GM18909 (cell line): ENCODE measurements around the gene C6orf132.
"Not testable (repeated sequence)": the region's sequence is repeated elsewhere in the genome, so short reads cannot be mapped to it uniquely, and the experiment has no call there.

ENCODE experiments used
- ATAC-seq: cut with Tn5 transposase; IDR thresholded peaks from one replicate; pipeline ENCODE4 v1.9.1; 2021; ENCODE audit warnings: mild to moderate bottlenecking; ENCODE audit not compliant: unreplicated experiment, poor library complexity

Gene C6orf132, protein sequence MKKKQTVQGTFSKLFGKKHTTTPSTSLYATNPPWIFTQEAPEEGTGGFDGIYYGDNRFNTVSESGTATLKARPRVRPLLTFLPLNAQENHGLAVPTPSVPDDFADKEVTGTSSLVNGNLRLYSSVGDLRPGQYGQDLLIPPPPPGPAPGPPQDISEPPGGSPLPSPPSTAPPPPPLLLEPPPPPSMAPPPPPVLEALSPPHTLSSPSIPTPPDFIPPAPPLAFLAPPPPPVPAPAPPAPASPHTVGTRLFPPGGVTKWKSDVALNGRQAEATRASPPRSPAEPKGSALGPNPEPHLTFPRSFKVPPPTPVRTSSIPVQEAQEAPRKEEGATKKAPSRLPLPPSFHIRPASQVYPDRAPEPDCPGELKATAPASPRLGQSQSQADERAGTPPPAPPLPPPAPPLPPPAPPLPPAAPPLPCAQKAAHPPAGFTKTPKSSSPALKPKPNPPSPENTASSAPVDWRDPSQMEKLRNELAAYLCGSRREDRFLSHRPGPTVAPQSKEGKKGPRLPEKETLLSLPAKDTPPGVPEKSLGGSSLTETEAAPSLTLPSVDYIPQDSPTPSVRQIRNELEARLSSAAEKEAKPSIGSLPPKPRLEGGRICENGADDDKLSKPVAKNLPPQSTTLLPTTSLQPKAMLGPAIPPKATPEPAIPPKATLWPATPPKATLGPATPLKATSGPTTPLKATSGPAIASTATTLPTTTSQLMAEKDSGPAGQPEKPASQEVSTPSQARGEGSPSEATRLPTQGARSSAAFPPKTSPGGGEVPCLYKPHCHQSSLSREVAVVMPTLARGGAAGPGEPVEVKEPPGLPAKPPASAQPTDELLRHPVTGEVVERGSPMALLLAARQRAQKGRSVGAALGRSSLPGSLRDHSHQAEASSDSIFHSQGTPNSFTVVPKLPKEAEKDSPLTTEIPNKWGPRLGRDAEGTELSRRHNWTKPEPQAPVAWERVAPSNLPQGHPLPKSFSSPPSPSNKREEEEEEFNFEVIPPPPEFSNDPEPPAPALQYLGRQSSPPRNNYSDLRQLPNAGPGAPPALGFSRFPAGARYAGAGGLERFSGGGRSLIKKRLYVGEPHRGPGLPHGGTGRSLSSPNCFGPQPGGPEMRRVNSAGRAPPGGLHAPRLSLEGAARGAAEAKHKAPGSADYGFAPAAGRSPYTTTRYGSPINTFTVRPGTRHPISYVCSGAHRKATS

DNA sequence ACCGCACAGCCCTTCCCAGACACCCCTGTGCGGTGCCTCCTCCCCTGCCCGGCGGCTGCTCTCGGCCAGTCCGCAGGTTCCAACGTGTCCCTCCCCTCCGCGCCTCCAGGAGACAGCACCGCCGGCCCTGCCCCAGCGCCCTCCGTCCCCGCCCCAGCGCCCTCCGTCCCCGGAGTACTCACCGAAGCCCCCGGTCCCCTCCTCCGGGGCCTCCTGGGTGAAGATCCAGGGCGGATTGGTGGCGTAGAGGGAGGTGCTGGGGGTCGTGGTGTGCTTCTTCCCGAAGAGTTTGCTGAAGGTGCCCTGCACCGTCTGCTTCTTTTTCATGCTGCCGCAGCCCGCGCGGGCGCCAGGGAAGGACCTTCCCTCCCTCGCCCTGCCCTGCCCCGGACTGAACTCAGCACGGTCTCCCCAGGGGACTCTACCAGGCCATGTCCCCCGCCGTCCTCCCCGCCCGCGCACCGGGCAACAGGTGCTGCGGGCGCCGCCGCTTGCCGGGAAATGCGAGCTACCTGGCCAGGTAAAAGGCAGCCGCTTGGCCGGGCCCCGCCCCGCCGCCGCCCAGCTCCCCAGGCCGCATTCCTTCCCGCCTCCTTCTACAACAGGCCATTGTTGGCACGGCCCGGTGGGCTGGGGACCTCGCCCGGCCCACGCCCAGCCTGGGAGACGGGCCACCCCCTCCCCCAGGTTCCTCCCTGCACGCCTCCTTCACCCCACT lies at the start of gene C6orf132:
C6orf132 (minus strand) TSS at position 503 of the 718 bp plus-strand sequence; CDS start at position 327, 176 bp downstream.
- no peak for ATAC-seq

DNA sequence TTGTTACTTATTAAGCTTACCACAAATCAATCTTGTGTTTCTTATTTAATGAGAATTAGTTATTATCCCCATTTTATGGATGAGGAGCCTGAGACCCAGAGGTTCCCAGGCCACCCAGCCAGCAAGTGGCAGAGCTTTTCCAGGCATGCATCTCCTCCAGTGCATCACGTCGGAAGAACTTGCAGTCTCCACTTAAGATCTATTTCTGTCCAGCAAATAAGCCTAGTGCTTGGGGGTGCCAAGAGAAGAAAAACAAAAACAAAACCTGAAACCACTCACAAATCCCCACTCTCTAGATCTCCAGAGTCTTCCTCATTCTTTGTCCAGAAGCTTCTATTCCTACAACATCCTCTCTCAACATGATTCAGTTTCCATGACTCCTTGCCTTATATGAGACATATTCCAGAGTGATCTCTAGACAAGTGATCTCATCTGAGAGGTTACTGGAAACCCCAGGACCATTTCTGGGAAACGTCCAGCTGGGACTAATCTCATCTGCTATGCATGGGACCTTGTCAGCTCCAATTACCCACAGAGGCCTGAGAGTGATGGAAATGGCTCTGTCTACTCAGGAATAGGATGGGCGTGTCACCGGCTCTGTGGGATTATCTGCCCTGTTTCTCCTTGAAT lies 48.2 kb upstream of the C6orf132 start:
- no peak for ATAC-seq

DNA sequence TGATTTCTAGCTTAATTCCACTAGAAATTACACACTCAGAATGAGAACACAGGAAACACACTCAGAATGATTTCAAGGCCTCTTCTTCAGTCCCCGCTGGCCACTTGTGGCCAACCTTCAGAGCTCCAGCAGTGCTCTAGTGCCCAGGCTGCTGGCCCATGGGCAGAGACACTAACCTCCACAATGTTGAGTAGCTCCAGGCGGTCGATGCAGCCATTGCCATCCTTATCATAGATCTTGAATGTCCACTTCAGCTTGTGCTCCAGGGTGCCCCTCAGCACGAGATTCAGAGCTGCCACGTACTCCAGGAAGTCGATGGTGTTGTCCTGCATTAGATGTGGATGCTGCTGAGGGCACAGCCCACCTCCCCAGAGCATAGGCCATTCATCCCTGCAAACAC lies 46.0 kb upstream of the C6orf132 start:
- no peak for ATAC-seq

DNA sequence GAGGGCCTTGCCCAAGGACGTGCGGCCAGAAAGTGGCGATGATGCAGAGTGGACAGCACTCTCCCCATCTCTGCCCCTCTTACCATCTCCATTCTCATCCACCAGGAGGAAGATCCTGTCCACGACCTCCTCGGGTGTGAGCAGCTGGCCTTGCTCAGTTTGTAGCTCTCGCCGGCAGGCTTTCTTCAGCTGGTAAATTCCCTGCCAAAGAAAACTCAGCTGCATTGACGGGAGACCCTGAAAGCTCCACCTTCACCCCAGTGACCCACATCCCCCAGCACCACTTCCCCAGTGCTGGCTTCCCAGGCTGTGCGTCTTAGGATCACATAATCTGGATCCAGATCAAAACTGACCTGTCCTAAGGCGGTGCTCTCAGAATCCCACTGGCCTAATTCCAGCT lies 43.2 kb upstream of the C6orf132 start:
- no peak for ATAC-seq

DNA sequence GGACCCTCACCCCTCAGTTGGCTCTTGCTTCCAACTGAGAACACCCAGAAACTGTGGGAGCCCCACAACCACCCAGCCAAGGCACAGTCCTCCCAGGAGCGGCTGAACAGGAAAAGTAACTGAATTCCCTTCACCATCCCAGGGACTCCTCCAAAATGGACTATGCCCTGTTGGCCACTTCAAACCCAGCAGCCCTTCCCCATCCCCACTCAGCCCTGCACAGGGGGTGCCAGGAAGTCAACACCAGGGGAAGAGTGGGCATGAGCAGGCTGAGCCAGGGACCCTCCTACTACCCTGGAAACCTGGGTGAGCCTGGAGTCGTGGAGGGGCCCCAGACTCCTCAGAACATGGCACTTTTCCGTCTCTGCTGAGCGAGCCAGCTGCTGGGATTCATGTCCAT lies 42.1 kb upstream of the C6orf132 start:
- no peak for ATAC-seq

DNA sequence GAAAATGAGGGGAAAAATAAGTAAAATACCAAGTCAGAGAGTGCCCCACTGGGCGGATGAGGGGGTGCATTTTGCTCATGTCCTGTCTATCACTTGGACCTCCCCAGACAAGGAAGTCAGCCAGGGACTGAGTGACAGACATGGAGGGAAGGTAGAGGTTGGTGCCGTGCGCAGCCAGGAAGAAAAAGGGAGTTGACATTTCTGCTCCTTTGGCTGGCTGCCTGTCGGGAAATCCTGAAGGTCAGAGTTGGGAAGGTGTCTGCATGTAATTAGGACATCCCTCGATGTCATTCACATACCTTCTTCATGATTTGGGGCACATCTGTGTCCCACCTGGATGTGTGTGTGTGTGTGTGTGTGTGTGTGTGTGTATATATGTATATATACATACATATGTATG lies 39.7 kb upstream of the C6orf132 start:
- ATAC-seq = no peak

DNA sequence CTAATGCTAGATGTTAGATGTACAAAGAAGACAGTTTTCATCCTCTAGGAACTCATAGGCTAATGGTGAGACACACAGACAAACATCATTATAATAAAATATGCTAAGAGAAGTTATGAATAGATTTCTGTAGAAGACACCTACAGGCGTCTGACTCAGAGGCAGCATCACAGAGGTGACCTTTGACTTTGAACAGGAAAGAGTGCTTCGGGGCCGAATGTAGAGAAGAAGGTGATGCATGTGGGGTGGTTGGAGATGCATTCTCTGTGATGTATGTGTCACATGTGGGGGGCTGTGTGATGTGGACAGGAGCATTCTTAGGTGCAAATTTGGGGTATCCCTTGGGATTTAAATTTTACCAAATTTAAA lies 37.5 kb upstream of the C6orf132 start:
- no peak for ATAC-seq

DNA sequence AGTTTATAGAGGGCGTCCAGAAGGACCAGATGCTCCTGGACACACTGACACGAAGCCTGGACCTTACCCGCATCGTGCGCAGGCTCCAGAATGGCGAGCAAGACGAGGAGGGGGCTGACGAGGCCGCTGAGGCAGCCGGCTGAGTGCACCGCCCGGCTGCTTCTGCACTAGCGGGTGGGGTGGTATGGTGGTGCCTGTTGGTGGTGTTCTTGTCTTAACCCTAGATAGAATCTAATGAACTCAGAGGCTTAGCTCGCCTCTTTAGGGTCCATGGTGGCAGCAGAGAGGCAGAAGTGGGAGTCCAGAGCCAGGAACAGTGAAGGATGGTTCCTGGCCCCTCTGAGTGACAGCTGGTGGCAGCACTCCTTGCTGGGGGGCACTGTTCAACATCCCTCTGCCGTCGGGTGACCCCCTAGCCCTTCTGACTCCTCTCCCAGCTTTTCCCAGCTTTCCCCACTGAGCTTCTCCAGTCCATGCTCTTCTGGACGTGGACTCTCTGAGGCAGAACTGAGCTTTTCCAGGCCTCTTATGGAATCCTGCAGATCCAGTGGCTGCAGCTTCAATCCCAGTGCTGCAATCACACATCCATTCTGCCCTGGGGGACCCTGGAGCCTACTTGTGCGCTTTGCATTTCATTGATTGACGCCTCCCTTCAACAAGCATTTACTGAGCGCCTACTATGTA lies 37.0 kb upstream of the C6orf132 start:
- no peak for ATAC-seq

DNA sequence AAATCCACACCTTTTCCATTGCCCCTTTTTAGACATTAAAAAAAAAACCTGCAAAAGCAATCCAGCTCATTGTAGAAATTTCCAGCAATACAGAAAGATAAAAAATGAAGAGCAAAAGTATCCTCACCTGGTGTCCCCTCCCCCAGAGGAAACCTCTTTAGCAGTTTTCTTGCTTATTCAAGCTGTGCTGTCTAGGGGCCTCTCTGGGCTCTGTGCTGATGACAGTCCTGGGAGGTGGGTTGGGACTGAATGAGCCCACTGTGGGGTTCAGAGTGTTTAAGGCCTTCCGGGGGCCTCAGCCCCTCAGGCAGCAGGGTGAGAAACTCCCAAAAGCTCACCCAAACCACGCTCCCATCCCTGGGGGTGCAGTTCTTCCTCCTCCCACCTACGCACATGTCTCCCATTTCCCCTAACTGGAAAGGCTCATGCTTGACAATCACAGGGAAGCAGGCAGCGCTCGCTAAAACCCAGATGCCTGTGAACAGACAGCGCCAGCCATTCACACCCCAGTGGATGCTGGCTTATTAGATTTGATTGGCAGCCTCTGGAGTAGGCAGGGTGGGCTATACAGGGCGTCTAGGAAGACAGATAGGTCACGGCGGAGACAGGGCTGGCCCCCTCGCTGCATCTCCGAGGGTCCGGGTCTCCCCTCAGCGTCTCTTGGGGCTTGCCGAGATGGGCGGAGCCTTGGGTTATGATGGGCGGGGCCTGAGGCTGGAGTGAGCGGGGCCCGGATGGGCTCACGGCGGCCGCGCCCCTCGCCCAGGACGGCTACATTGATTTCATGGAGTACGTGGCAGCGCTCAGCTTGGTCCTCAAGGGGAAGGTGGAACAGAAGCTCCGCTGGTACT lies 35.3 kb upstream of the C6orf132 start:
- no peak for ATAC-seq

DNA sequence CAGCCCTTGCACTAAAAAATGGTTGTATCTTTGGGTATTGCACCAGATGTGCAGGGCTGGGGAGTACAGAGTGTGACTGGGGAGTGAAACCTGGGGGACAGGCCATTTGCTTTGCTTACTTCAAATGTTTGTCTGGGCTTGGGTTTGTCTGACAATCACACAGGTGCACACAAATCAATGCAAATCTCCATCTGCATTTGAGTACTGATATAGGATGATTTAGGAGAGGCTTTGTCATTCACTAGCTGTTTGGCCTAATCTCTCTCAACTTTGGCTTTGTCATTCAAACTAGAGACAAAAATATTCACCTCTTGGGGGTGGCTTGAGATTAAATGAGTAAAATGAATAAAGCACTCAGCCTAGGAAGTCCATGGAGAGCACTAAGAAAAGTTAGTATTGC lies 34.6 kb upstream of the C6orf132 start:
- ATAC-seq = no peak

DNA sequence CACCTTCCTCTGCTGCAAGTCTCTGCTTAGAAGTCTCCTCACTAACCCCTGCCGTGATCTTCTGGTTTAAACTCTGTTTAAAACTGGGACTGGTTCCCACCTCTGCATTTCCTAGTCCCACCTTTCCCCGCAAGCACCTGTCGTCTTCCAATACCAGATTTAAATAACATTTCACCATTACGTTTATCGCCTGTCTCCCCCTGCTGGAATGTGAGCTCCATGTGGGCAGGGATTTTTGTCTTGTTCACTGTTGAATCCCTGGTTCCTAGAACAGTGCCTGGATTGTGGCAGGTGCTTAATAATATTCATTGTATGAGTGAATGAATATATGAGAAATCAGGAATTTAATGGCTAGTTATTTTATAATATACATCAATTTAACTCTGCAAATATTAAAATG lies 33.4 kb upstream of the C6orf132 start:
- ATAC-seq = no peak

DNA sequence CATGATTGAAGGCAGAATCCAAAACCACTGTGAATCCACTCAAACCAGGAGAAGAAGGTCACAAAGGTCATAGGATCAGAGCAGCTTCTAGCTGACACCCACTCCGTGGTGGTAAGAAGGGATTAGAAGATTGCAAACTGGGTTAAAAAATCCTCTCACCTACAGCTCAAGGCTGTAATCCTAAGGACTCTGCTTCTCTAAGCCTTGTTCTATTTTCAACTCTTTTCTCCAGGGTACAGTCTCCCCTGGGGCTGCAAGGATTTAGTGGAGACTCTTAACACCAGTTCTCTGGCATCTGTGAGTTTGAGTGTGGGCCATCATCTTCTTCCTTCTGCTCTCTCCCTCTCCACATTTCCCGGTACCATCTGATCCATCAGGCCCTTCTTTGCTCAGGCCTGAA lies 30.7 kb upstream of the C6orf132 start, which contains the start of gene GUCA1A:
GUCA1A (plus strand) TSS at position 264 of the 400 bp plus-strand sequence. CDS start 250 bp downstream, outside the sequence.
- ATAC-seq = no peak

DNA sequence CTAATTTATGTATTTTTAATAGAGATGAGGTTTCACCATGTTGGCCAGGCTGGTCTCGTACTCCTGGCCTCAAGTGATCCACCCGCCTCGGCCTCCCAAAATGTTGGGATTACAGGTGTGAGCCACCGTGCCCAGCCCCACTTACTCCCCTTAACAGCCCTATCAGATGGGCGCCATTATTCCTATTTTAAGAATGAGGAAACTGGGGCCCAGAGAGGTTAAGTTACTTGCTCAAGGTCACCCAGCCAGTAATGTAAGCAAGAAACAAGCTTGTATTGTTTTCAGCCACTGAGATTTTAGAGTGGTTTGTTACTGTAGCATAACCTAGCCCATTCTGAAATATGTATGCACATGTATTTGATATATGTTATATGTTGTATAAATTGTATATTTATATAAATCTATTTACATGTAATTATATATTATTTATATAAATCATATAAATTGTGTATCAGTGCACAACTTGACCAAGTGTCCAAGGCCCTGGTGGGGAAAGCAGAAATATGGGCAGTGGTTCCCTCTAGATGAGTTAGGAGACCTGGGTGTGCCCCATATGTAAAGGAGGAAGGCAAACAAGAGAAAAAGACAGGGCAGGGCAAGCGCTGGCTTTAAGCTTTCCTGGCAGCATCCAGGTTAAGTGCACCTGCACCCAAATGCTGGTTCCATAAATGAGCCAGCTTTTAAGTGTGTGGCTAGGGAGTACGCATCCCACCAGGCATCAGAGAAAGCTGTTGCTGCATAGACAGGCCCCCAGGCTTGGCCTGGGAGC lies 29.6 kb upstream of the C6orf132 start:
- no peak for ATAC-seq

DNA sequence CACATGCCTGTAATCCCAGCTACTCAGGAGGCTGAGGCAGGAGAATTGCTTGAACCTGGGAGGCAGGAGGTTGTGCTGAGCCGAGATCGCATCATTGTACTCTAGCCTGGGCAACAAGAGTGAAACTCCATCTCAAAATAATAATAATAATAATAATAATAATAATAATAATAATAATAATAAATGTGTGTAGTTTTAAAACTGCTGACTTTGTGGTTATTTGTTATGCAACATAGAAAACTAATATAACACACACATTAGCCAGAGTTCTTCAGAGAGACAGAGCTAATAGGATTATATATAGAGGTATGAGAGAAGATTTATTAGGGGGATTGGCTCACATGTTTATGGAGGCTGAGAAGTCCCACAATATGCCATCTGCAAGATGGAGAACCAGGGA lies 27.4 kb upstream of the C6orf132 start:
- not testable (repeated sequence) for ATAC-seq

DNA sequence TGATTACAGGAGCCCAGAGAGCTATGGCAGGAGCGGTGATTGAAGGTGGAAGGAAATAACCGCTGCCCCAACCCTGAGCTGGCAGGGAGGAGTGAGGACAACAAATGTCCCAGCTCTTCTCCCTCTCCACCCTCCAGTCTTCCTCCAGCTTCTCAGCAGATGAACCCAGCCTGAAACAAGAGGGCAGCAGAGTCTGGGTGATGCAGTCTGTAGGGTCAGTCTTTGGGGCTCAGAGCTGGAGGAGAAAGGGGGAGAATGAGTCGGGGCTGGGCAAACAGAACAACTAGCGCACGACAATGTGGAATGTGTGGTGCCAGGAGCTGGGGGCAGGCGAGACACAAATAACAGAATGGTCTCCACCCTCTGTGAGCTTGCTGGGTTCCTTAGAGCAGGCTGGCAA lies 26.2 kb upstream of the C6orf132 start:
- no peak for ATAC-seq

DNA sequence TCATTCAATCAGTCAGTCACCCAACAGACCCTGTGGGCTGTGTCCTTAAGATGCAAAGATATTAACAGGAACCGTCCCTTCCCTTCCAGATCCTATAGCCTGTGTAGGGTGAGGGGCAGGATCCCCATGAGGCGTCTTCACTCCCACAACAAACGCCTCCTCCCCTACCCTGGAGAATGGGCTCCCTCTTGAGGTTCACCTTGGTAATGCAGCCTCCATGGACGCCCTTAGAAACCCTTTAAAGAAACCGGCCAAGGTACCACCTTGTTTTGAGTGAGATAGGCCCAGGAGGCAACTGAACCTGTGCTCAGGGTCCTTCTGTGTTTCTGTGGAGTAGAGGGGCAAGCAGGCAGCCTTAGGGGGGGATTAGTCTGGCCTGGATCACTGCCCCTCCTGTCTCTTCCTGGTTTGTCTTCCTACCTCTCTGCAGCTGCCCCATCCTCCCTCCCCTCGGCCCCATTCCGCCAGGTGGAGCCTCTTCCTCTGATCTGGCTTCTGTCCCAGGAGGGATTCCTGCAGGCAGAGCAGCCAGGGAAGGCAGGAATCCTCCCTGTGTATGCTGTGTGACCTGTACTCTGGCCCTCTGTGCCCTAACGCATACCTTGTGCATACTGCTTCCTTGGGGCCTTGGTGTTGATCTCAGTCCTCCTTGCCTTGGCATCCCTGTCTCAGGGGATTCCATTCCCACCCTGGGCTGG lies 24.2 kb upstream of the C6orf132 start:
- ATAC-seq = peak; percentile 42

DNA sequence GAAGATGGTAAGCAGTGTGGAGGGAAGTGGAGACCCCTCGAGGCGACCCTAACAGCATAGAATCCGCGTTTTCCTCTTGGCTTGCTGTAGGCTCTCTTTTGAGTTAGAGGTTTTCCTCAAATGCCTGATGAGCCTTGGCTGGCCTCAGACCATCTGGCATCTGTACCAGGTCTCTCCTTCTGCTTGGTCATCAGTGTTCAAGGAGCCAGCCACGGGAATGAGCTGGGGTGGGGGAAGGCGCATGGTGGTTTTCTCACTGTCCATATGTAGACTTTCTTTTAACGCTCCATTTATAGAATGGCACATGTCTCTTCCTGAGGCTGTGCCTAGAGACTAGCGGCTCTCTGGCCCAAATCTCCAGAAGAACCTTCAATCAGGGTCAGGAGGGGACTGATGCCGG lies 22.6 kb upstream of the C6orf132 start:
- ATAC-seq = no peak
